K562 (cell line): ENCODE results near the gene TPI1. TPM values are rescaled to one million over a fixed set of nuclear protein-coding genes. Genes with fewer than 3 reads are reported as not detected.
A peak's percentile ranks its signal among the peaks of the same experiment; 100 is the strongest.

Experiments
- ATAC-seq: fragments of 200-7000 bp; cut with Tn5 transposase; 3 replicates; pipeline ENCODE4 v1.9.1; 2020; ENCODE audit warnings: moderate library complexity
- BruUV-seq: library from RNA; stranded (reverse); fragments of 400-500 nt; replicated peaks from 2 replicates; lab custom pipeline; 2021; lab: Mats Ljungman, UMichigan
- CTCF ChIA-PET: fragments of 300-600 bp; formaldehyde crosslinking; extraction: SDS; loops from one replicate; lab custom pipeline; 2021; ENCODE audit warnings: low intra/inter-chr PET ratio; lab: Yijun Ruan, JAX
- POLR2A ChIA-PET: fragments of 300-600, 350-650 bp; sonication (Branson Sonifier 250); formaldehyde crosslinking; extraction: SDS; loops from one replicate; lab custom pipeline; 2021; ENCODE audit warnings: antibody characterized with exemption, inconsistent platforms; lab: Yijun Ruan, JAX
- DNase-seq, 4 experiments: peaks; one replicate each; pipeline versions ENCODE4 v3.0.0 to v3.0.0-alpha.2; 2011 to 2018; ENCODE audit warnings: low spot score in 3 of 4, mixed read lengths in 3 of 4; ENCODE audit errors: extremely low read depth in 1 of 4
- FAIRE-seq: peaks from 2 replicates; lab custom pipeline; 2011; peaks lifted over from hg19 to GRCh38; lab: Jason Lieb, UNC
- H2AFZ ChIP-seq: 2 replicates; pipeline ENCODE4 v1.6.0; 2011; ENCODE audit warnings: low read depth, low read length, control low read depth, inconsistent platforms
- H3K27ac ChIP-seq: fragments of 200-600 bp; 3 replicates; pipeline ENCODE4 v1.8.0; 2011; ENCODE audit warnings: low read depth, mild to moderate bottlenecking, control low read depth, inconsistent platforms, low read length, moderate library complexity, mixed read lengths; ENCODE audit errors: extremely low read depth
- H3K27me3 ChIP-seq, 2 experiments: fragments of 300-600 bp in 1 of 2; 2 replicates in 1 of 2; 3 replicates in 1 of 2; pipeline versions ENCODE4 v1.6.0 to v1.8.0; 2011; ENCODE audit warnings: inconsistent platforms in 2 of 2, low read length in 2 of 2, mild to moderate bottlenecking in 1 of 2, mixed read lengths in 1 of 2, moderate library complexity in 1 of 2; ENCODE audit not compliant: control insufficient read depth in 2 of 2, insufficient read depth in 2 of 2
- H3K36me3 ChIP-seq: fragments of 300-600 bp; 3 replicates; pipeline ENCODE4 v1.8.0; 2011; ENCODE audit warnings: mild to moderate bottlenecking, low read length, inconsistent platforms; ENCODE audit not compliant: control insufficient read depth, insufficient read depth
- H3K4me1 ChIP-seq, 2 experiments: fragments of 200-600 bp in 1 of 2; replicated peaks in 1 of 2; 2 replicates in 1 of 2; 3 replicates in 1 of 2; pipeline versions ENCODE4 v1.5.1 to v1.8.0; 2011; ENCODE audit warnings: inconsistent platforms in 2 of 2, low read length in 2 of 2, mild to moderate bottlenecking in 1 of 2, mixed read lengths in 1 of 2, moderate library complexity in 1 of 2; ENCODE audit not compliant: control insufficient read depth in 2 of 2, insufficient read depth in 2 of 2
- H3K4me2 ChIP-seq: 2 replicates; pipeline ENCODE4 v1.6.1; 2011; ENCODE audit warnings: low read length, control low read depth, inconsistent platforms, mixed read lengths; ENCODE audit not compliant: insufficient read depth
- H3K4me3 ChIP-seq: fragments of 200-600 bp; sonication (generic), shearing (Covaris generic); 2 replicates; pipeline ENCODE4 v1.5.1; 2016; ENCODE audit warnings: control low read depth, inconsistent platforms
- H3K79me2 ChIP-seq: fragments of 200-600 bp; 3 replicates; pipeline ENCODE4 v1.8.0; 2011; ENCODE audit warnings: low read length, inconsistent platforms; ENCODE audit not compliant: control insufficient read depth, insufficient read depth
- H3K9ac ChIP-seq, 2 experiments: 2 replicates each; pipeline versions ENCODE4 v1.6.0 to v1.6.1; 2011; ENCODE audit warnings: low read depth in 2 of 2, low read length in 2 of 2, control low read depth in 1 of 2, inconsistent platforms in 1 of 2, mild to moderate bottlenecking in 1 of 2, mixed read lengths in 1 of 2; ENCODE audit not compliant: insufficient read depth in 1 of 2
- H3K9me1 ChIP-seq: one replicate; pipeline ENCODE4 v1.6.0; 2011; ENCODE audit warnings: inconsistent platforms, mild to moderate bottlenecking, low read length, moderate library complexity; ENCODE audit not compliant: control insufficient read depth, insufficient read depth
- H3K9me3 ChIP-seq: replicated peaks from 2 replicates; pipeline ENCODE4 v1.5.1; 2011; ENCODE audit warnings: low read depth, low read length, inconsistent platforms; ENCODE audit not compliant: control insufficient read depth, insufficient read depth
- H4K20me1 ChIP-seq: replicated peaks from 2 replicates; pipeline ENCODE4 v1.6.1; 2011; ENCODE audit warnings: low read length, inconsistent platforms, mixed read lengths; ENCODE audit not compliant: control insufficient read depth, insufficient read depth
- ARID1B ChIP-seq: fragments of 450-650 bp; IDR thresholded peaks from 2 replicates; pipeline ENCODE4 v1.6.1; 2016; ENCODE audit warnings: antibody characterized with exemption, mild to moderate bottlenecking, inconsistent platforms
- CBFA2T2 ChIP-seq: fragments of 450-650 bp; conservative IDR thresholded peaks from 2 replicates; pipeline ENCODE4 v1.6.1; 2017; ENCODE audit warnings: mild to moderate bottlenecking
- CBFA2T3 ChIP-seq: fragments of 450-650 bp; IDR thresholded peaks from 2 replicates; pipeline ENCODE4 v1.6.1; 2017
- NCOR1 ChIP-seq: fragments of 450-650 bp; IDR thresholded peaks from 2 replicates; pipeline ENCODE4 v1.6.1; 2016; ENCODE audit warnings: mild to moderate bottlenecking, moderate library complexity
- SMARCE1 ChIP-seq: fragments of 450-650 bp; IDR thresholded peaks from 2 replicates; pipeline ENCODE4 v1.7.1; 2016; ENCODE audit warnings: mild to moderate bottlenecking
- SRSF7 ChIP-seq: fragments of 200-400 bp; formaldehyde crosslinking; optimal IDR thresholded peaks from 2 replicates; pipeline ENCODE3; 2017; ENCODE audit warnings: mild to moderate bottlenecking, low read depth, low read length
- TAL1 ChIP-seq: fragments of 450-650 bp; IDR thresholded peaks from 2 replicates; pipeline ENCODE4 v1.6.1; 2016; ENCODE audit warnings: mild to moderate bottlenecking
- TCF3 ChIP-seq: sonication (generic); formaldehyde crosslinking; IDR thresholded peaks from 2 replicates; pipeline ENCODE4 v1.4.0; 2020; ENCODE audit warnings: mild to moderate bottlenecking, missing genetic modification reagents
- TEAD4 ChIP-seq, 2 experiments: sonication (generic) in 1 of 2; formaldehyde crosslinking in 1 of 2; IDR thresholded peaks; 2 replicates each; pipeline versions ENCODE4 v1.6.1 to v1.8.0; 2012 to 2022; ENCODE audit warnings: borderline replicate concordance in 1 of 2, inconsistent platforms in 1 of 2, low read length in 1 of 2, mild to moderate bottlenecking in 1 of 2, missing genetic modification reagents in 1 of 2
- ZNF584 ChIP-seq: fragments of 200-800 bp; sonication (Bioruptor generic); IDR thresholded peaks from 2 replicates; pipeline ENCODE4 v1.6.1; 2016; ENCODE audit warnings: low read depth, mild to moderate bottlenecking, missing genetic modification characterization, missing compliant biosample characterization
- ZNF77 ChIP-seq: fragments of 250-450 bp; sonication (Bioruptor Pico); IDR thresholded peaks from 2 replicates; pipeline ENCODE4 v1.5.0; 2020
- WGBS: fragments of 100-300 bp; shearing (Covaris generic); methylation state at CpG from one replicate; pipeline ENCODE4 v1.1.6; 2016; ENCODE audit warnings: low coverage, mixed read lengths; ENCODE audit not compliant: insufficient coverage; ENCODE audit errors: missing lambda C conversion rate; 5-methylcytosine and 5-hydroxymethylcytosine counted together
- in situ Hi-C: fragments of 300-500 bp; cut with MboI; formaldehyde crosslinking; loops from 4 replicates; pipeline ENCODE4 v1.15.0; 2018; ENCODE audit warnings: inconsistent platforms, mixed read lengths
- intact Hi-C: fragments of 100-400 bp; cut with micrococcal nuclease; formaldehyde crosslinking; loops from 2 replicates; pipeline ENCODE4 v1.14.2; 2022
- polyA plus RNA-seq, 8 experiments: library from polyadenylated mRNA; depleted of rRNA in 4 of 8; stranded (reverse) in 5 of 8; unstranded in 3 of 8; fragments of >200 nt; fragmentation: Nextera tagmentation in 2 of 8; fragmentation: Illumina TruSeq in 1 of 8; extraction: Ambion mirVana in 2 of 8; extraction: Trizol in 1 of 8; gene quantifications; 2 replicates each; pipeline versions ENCODE4 v1.2.1 to v1.2.3, GENCODE V29; 2011 to 2014; ENCODE audit warnings: inconsistent platforms in 1 of 8, missing spikeins in 1 of 8
- total RNA-seq, 7 experiments: library from RNA; depleted of rRNA in 6 of 7; stranded (reverse); fragments of >200 nt in 6 of 7; fragmentation: Illumina TruSeq in 2 of 7; extraction: Trizol in 2 of 7; gene quantifications; 2 replicates each; pipeline versions ENCODE4 v1.2.1 to v1.2.3, GENCODE V29; 2011 to 2021; ENCODE audit warnings: low replicate concordance in 1 of 7
- TF ChIP-seq, protein P1 (sequence below): fragments of 200-800 bp; sonication (Bioruptor generic); IDR thresholded peaks from 2 replicates; pipeline ENCODE4 v1.6.1; 2017; ENCODE audit warnings: missing genetic modification characterization, missing compliant biosample characterization

Gene TPI1
- total and polyA plus RNA-seq, 9 of the 15 experiments (the other 6 are each of a cell fraction or from before 2014, with no cell fraction given): 662 to 4,971 (median 892) TPM

DNA sequence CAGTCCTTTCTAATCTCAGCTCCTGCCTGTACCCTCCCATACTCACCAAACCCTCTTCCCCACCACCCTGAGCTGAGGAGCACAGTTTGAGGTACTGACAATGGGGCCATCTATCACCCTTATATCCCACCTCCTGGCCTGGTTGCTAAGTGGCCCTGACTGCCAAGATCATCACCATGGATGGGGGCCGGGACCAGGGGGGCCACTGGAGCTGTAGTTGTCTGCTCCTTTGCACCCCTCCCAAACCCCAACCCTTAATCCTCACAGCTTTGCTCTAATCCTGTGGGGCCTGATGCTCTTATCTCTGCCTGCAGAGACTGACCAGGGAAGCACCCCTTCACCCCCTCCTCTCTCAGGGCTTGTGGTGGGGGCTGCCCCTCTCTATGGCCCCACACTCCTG lies 27.0 kb upstream of the TPI1 start:
- intact Hi-C loops: no loop called here
- Histone ChIP-seq H4K20me1 (no peaks in the 10 kb centered on the region; the same call in 1 of the 2 replicates), H3K9ac (0 out of 4 replicates have a peak overlapping the region, but pooled peaks of 1 of the 2 experiments have one; percentile 7), H3K9me1 (no peaks in the 10 kb centered on the region), H3K36me3 (peaks cover 61% of the 10 kb centered on the region; the same call in 2 of the 3 replicates), H3K79me2 (no peaks in the 10 kb centered on the region), H3K4me2 (no peak overlapping the region)
- no TSS peak for BruUV-seq
- ATAC-seq (peak; percentile 8; the same call in 1 of the 3 replicates), FAIRE-seq (peak; percentile 19)
- WGBS: 0% methylated on average over 1 of the region's 1 CpG
- TF ChIP-seq SRSF7 (no peak), SMARCE1 (no peak), ZNF584 (CRISPR knock-in tag) (no peak), ARID1B (0 out of 2 replicates have a peak, but pooled peaks have one; percentile 52), CBFA2T3 (peak; percentile 68), CBFA2T2 (peak; percentile 46), ZNF77 (CRISPR knock-in tag) (no peak), TAL1 (peak; percentile 56; the same call in 1 of the 2 replicates), TCF3 (CRISPR knock-in tag) (peak; percentile 40; the same call in 1 of the 2 replicates), TEAD4 (IDR thresholded peaks at IDR 0.05; ENCODE audit: low read length) (0 out of 2 replicates have a peak, but pooled peaks have one; percentile 32), TEAD4 (CRISPR knock-in tag; IDR thresholded peaks at IDR 0.05; ENCODE audit: borderline replicate concordance) (no peak), NCOR1 (peak; percentile 34; the same call in 1 of the 2 replicates)
- TF ChIP-seq, protein P1, sequence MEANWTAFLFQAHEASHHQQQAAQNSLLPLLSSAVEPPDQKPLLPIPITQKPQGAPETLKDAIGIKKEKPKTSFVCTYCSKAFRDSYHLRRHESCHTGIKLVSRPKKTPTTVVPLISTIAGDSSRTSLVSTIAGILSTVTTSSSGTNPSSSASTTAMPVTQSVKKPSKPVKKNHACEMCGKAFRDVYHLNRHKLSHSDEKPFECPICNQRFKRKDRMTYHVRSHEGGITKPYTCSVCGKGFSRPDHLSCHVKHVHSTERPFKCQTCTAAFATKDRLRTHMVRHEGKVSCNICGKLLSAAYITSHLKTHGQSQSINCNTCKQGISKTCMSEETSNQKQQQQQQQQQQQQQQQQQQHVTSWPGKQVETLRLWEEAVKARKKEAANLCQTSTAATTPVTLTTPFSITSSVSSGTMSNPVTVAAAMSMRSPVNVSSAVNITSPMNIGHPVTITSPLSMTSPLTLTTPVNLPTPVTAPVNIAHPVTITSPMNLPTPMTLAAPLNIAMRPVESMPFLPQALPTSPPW: peak; percentile 81
- TF ChIP-seq, all 486 proteins: peak for 8
- H3K9me3 ChIP-seq: no peaks in the 10 kb centered on the region
- in situ Hi-C loops: no loop called here
- ChIA-PET CTCF (no interaction called here), POLR2A (interaction anchor here (1.7 to 4.7 kb wide), 4 partner anchors 8 to 27 kb away, joined by 7 to 39 read pairs (median 10); partner anchors contain the start of genes CDCA3, TPI1 and USP5)
- H3K4me3 ChIP-seq: no peak overlapping the region
- no peak overlapping the region for H3K27ac ChIP-seq
- peak; percentile 26 to 53 (median 29) for DNase-seq
- H3K27me3 ChIP-seq: no peaks in the 10 kb centered on the region
- no peak overlapping the region for H2AFZ ChIP-seq
- peaks cover 10 to 48% of the 10 kb centered on the region in 2 experiments; a peak in 4 of 5 replicates for H3K4me1 ChIP-seq
